MM.1S (cell line): ENCODE data around the gene S100A1.

ENCODE experiments used
- DNase-seq: peaks from one replicate; pipeline ENCODE4 v3.0.0-alpha.2; 2015
- H2AFZ ChIP-seq: fragments of 300-600 bp; sonication (generic); 2 replicates; pipeline ENCODE4 v1.6.0; 2016; ENCODE audit warnings: antibody characterized with exemption, low read length
- H3F3A ChIP-seq: fragments of 300-600 bp; sonication (generic); 2 replicates; pipeline ENCODE4 v1.6.1; 2016; ENCODE audit warnings: mild to moderate bottlenecking, antibody characterized with exemption, low read length, moderate library complexity, mixed read lengths; ENCODE audit not compliant: insufficient read depth
- H3K27ac ChIP-seq: fragments of 300-600 bp; sonication (generic); 2 replicates; pipeline ENCODE4 v1.5.1; 2016; ENCODE audit warnings: mild to moderate bottlenecking, low read length
- H3K27me3 ChIP-seq: fragments of 300-600 bp; sonication (generic); replicated peaks from 2 replicates; pipeline ENCODE4 v1.6.0; 2016; ENCODE audit warnings: low read length; ENCODE audit not compliant: insufficient read depth
- H3K36me3 ChIP-seq: fragments of 300-600 bp; sonication (generic); replicated peaks from 2 replicates; pipeline ENCODE4 v1.6.1; 2016; ENCODE audit warnings: mild to moderate bottlenecking, low read length, mixed read lengths; ENCODE audit not compliant: insufficient read depth
- H3K4me1 ChIP-seq: fragments of 300-600 bp; sonication (generic); 2 replicates; pipeline ENCODE4 v1.6.1; 2016; ENCODE audit warnings: low read length, mixed read lengths
- H3K4me2 ChIP-seq: fragments of 300-600 bp; sonication (generic); 2 replicates; pipeline ENCODE4 v1.6.0; 2016; ENCODE audit warnings: low read depth, low read length
- H3K4me3 ChIP-seq: fragments of 300-600 bp; sonication (generic); 2 replicates; pipeline ENCODE4 v1.5.1; 2016; ENCODE audit warnings: low read length, mixed read lengths
- H3K79me2 ChIP-seq: fragments of 300-600 bp; sonication (generic); 2 replicates; pipeline ENCODE4 v1.6.1; 2016; ENCODE audit warnings: mixed run types, low read length, mixed read lengths
- H3K9ac ChIP-seq: fragments of 300-600 bp; sonication (generic); 2 replicates; pipeline ENCODE4 v1.6.1; 2016; ENCODE audit warnings: low read length, mixed read lengths
- H3K9me2 ChIP-seq: fragments of 300-600 bp; sonication (generic); replicated peaks from 2 replicates; pipeline ENCODE4 v1.6.1; 2016; ENCODE audit warnings: mild to moderate bottlenecking, low read length, mixed read lengths; ENCODE audit not compliant: insufficient read depth
- H3K9me3 ChIP-seq: fragments of 300-600 bp; sonication (generic); replicated peaks from 2 replicates; pipeline ENCODE4 v1.6.1; 2016; ENCODE audit warnings: mild to moderate bottlenecking, low read length, mixed read lengths; ENCODE audit not compliant: insufficient read depth
- H4K20me1 ChIP-seq: fragments of 300-600 bp; sonication (generic); 2 replicates; pipeline ENCODE4 v1.6.1; 2016; ENCODE audit warnings: mild to moderate bottlenecking, low read length, moderate library complexity, mixed read lengths; ENCODE audit not compliant: insufficient read depth
- EZH2 ChIP-seq: fragments of 300-600 bp; sonication (generic); optimal IDR thresholded peaks from 2 replicates; pipeline ENCODE3; 2017; ENCODE audit warnings: low read depth, mild to moderate bottlenecking, antibody characterized with exemption, low read length, mixed read lengths
- EZH2phosphoT487 ChIP-seq: fragments of 300-600 bp; sonication (generic); IDR thresholded peaks from 2 replicates; pipeline ENCODE4 v1.6.1; 2018; ENCODE audit warnings: antibody characterized with exemption, low read length
- TF ChIP-seq, protein P1 (sequence below): fragments of 300-600 bp; sonication (generic); IDR thresholded peaks from 2 replicates; pipeline ENCODE4 v1.5.1; 2016; ENCODE audit warnings: antibody characterized with exemption, low read length, mixed read lengths

The S100A1 gene

DNA sequence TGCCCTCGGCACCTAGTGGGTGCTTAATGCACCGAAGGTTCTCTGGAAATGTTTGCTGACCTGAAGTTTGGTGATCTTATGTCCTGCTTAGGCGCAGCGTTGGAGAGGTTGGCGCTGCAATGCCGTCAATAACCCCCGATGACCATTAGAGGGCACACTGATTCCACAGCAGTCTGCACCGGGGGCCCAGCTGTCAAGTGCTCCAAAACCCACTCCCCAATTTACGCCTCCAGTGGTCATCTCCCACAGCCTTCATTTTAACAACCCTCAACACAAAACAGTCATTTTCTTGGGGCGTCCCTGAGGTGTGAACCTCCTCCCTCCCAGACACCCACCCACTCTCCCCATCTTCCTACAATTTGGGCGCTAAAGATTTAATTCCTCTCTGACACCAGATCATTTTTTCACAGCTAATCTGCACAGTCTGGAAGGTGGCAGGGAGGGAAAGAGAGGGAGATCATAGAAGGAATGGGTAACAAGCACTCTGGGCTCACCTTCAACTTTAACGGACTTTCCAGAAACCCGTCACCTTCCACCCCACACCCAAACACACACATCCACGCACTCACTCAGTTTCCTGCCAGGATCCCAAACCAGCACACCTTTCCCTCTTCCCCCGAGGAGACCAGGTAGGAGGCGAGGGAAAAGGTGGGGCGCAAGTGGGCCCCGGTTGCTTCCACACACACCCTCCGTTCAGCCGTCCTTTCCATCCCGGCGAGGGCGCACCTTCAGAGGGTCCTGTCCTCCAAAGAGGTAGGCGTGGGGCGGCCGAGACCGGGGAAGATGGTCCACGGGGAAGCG is 49.7 kb downstream of the S100A1 start:
- Histone ChIP-seq H3F3A (no peaks in the 10 kb centered on the region), H3K9ac (no peak overlapping the region), H3K4me2 (peak overlapping the region; percentile 97), H3K4me3 (peak overlapping the region; percentile 52; the same call in 1 of the 2 replicates), H3K36me3 (no peaks in the 10 kb centered on the region), H3K4me1 (peaks cover 10% of the 10 kb centered on the region), H3K9me2 (no peaks in the 10 kb centered on the region), H3K27me3 (peaks cover 50% of the 10 kb centered on the region), H3K27ac (no peak overlapping the region), H2AFZ (no peak overlapping the region), H3K9me3 (no peaks in the 10 kb centered on the region), H3K79me2 (no peaks in the 10 kb centered on the region), H4K20me1 (no peaks in the 10 kb centered on the region)
- peak; percentile 15; the same call in 1 of the 2 replicates for TF ChIP-seq EZH2phosphoT487
- no peak for TF ChIP-seq EZH2
- TF ChIP-seq, protein P1, sequence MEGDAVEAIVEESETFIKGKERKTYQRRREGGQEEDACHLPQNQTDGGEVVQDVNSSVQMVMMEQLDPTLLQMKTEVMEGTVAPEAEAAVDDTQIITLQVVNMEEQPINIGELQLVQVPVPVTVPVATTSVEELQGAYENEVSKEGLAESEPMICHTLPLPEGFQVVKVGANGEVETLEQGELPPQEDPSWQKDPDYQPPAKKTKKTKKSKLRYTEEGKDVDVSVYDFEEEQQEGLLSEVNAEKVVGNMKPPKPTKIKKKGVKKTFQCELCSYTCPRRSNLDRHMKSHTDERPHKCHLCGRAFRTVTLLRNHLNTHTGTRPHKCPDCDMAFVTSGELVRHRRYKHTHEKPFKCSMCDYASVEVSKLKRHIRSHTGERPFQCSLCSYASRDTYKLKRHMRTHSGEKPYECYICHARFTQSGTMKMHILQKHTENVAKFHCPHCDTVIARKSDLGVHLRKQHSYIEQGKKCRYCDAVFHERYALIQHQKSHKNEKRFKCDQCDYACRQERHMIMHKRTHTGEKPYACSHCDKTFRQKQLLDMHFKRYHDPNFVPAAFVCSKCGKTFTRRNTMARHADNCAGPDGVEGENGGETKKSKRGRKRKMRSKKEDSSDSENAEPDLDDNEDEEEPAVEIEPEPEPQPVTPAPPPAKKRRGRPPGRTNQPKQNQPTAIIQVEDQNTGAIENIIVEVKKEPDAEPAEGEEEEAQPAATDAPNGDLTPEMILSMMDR: peak; percentile 99
- peak; percentile 47 for DNase-seq

DNA sequence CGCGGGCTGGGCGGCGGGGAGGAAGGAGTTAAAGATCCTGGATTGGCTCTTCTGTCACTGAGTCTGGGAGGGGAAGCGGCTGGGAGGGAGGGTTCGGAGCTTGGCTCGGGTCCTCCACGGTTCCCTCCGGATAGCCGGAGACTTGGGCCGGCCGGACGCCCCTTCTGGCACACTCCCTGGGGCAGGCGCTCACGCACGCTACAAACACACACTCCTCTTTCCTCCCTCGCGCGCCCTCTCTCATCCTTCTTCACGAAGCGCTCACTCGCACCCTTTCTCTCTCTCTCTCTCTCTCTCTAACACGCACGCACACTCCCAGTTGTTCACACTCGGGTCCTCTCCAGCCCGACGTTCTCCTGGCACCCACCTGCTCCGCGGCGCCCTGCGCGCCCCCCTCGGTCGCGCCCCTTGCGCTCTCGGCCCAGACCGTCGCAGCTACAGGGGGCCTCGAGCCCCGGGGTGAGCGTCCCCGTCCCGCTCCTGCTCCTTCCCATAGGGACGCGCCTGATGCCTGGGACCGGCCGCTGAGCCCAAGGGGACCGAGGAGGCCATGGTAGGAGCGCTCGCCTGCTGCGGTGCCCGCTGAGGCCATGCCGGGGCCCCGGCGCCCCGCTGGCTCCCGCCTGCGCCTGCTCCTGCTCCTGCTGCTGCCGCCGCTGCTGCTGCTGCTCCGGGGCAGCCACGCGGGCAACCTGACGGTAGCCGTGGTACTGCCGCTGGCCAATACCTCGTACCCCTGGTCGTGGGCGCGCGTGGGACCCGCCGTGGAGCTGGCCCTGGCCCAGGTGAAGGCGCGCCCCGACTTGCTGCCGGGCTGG is 50.5 kb downstream of the S100A1 start, which contains the start of gene NPR1:
NPR1 (plus strand) TSS at position 170 of the 818 bp plus-strand sequence; CDS start at position 591, 421 bp downstream.
- H3K9me2 ChIP-seq: no peaks in the 10 kb centered on the region
- peak within 1 kb of the TSS; percentile 58 for H2AFZ ChIP-seq
- TF ChIP-seq, protein P1: no peak
- peak; percentile 77 for TF ChIP-seq EZH2
- H3K27me3 ChIP-seq: peaks cover 56% of the 10 kb centered on the region
- no peak for DNase-seq
- H3F3A ChIP-seq: no peaks in the 10 kb centered on the region
- H3K9me3 ChIP-seq: no peaks in the 10 kb centered on the region
- peak within 1 kb of the TSS; percentile 97 for H3K4me2 ChIP-seq
- no peaks in the 10 kb centered on the region for H3K79me2 ChIP-seq
- H3K4me1 ChIP-seq: peaks cover 10% of the 10 kb centered on the region
- no peak within 1 kb of the TSS for H3K9ac ChIP-seq
- H3K4me3 ChIP-seq: peak within 1 kb of the TSS; percentile 52
- no peaks in the 10 kb centered on the region for H3K36me3 ChIP-seq
- no peak within 1 kb of the TSS for H3K27ac ChIP-seq
- H4K20me1 ChIP-seq: no peaks in the 10 kb centered on the region

DNA sequence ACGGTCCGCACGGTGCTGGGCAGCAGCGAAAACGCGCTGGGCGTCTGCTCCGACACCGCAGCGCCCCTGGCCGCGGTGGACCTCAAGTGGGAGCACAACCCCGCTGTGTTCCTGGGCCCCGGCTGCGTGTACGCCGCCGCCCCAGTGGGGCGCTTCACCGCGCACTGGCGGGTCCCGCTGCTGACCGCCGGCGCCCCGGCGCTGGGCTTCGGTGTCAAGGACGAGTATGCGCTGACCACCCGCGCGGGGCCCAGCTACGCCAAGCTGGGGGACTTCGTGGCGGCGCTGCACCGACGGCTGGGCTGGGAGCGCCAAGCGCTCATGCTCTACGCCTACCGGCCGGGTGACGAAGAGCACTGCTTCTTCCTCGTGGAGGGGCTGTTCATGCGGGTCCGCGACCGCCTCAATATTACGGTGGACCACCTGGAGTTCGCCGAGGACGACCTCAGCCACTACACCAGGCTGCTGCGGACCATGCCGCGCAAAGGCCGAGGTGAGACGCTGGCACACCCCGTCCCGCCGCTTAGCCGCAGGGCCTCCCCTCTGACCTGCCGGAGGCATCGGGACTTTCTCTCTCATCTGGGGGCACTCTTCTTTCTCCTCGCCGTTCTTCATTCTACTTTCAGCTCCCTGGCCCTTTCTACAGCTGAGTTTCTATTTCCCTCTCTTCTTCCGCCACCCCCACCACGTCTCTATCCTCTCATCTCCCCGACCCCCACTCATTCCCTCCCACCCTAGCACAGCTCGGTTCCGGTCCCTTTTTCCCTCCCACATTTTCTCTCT is 51.3 kb downstream of the S100A1 start:
- H2AFZ ChIP-seq: peak overlapping the region; percentile 58
- peak overlapping the region; percentile 97 for H3K4me2 ChIP-seq
- no peak for DNase-seq

More for the DNA sequence above, 51.3 kb downstream of the S100A1 start:
- no peaks in the 10 kb centered on the region for H3K9me3 ChIP-seq
- peak; percentile 91; the same call in 1 of the 2 replicates for TF ChIP-seq EZH2phosphoT487
- TF ChIP-seq EZH2: peak; percentile 32
- TF ChIP-seq, protein P1: no peak; the same call in 1 of the 2 replicates
- H3K27me3 ChIP-seq: peaks cover 57% of the 10 kb centered on the region
- H3F3A ChIP-seq: no peaks in the 10 kb centered on the region
- H3K79me2 ChIP-seq: no peaks in the 10 kb centered on the region
- H3K4me3 ChIP-seq: peak overlapping the region; percentile 52
- no peak overlapping the region for H3K9ac ChIP-seq
- H3K27ac ChIP-seq: no peak overlapping the region
- peaks cover 10% of the 10 kb centered on the region for H3K4me1 ChIP-seq
- H3K36me3 ChIP-seq: no peaks in the 10 kb centered on the region
- no peaks in the 10 kb centered on the region for H4K20me1 ChIP-seq
- H3K9me2 ChIP-seq: no peaks in the 10 kb centered on the region
